GM19023 (cell line): ENCODE results near the gene PGAP2.
"Not testable (repeated sequence)": the region's sequence is repeated elsewhere in the genome, so short reads cannot be mapped to it uniquely, and the experiment has no call there.

Source experiments
- ATAC-seq: cut with Tn5 transposase; IDR thresholded peaks from one replicate; pipeline ENCODE4 v1.9.1; 2021; ENCODE audit warnings: mild to moderate bottlenecking, moderate library complexity; ENCODE audit not compliant: unreplicated experiment

PGAP2 gene

DNA sequence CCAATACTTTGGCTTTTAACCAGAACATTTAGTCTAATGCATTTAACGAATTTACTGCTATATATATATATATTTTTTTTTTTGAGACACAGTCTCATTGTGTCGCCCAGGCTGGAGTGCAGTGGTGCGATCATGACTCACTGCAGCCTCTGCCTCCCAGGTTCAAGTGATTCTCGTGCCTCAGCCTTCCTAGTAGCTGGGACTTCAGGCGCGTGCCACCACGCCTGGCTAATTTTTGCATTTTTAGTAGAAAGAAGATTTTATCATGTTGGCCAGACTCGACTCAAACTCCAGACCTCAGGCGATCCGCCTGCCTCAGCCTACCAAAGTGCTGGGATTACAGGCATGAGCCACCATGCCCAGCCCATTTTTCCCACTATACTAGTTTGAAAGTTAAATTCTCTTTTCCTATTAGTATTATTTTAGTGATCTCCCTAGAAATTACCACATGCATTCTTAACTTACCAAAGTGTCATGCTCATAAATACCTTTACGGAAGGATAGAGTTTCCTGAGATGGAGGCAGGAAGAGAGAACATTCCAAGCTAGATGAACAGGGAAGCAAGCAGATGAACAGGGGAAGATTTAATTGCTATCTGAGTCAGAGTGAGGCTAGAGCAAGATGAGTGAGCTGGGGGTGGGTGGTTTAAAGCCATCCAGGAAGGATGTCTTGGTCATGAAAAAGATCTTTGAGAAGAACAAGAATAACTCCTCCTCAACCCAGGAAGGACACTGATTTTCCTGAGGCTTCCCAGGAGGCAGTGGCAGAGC, 4.4 kb upstream of the PGAP2 start:
- ATAC-seq, result no peak

DNA sequence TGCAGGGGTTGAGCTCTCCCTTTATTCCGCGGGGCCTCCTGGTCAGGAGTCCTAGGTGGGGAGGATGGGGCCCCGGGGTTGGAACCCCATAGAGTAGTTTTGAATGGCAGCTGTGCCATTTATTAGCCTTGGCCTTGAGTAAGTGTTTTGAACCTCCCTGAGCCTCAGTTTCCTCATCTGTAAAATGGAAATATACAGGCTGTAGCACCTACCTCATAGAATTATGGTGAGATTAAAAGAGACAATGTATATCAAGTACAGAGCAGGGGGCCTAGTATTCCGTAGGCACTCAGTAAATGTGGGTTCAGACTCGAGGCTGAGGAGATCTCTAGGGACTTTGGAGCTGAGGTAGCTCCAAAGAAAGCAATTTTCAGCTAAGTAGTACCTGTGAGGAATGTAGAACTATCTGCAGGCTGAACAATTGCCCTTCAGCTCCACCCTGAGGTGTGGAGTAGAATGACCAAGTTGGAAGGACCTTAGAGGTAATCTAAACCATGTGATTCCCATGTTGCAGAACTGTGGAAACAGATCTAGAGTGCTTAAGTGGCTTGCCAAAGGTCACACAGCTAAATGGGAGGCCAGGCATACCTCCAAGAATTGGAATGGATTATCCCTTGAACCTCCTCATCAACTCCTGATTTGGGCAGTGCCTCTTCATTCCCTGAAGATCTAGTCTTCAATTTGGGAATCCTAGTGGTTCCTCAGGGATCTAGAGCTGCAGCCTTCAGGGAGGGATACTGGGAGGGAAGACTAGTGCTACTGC, 682 bp downstream of the PGAP2 start:
- ATAC-seq, result peak; percentile 54

DNA sequence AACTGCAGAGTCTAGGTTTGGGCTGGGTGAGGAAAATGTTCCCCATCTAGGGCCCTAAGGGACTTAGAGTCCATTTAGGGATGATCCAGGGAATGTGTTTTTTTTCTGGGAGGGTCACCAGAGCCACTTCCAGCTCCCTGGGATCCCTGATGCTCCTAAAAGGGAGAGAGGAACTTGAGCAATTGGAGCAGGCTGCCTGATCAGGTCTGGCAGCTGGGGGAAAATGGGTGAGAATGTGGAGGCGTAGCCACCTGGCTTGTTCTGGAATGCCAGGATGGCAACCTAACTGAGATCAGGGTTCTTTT, 1.2 kb downstream of the PGAP2 start:
- ATAC-seq, result no peak

DNA sequence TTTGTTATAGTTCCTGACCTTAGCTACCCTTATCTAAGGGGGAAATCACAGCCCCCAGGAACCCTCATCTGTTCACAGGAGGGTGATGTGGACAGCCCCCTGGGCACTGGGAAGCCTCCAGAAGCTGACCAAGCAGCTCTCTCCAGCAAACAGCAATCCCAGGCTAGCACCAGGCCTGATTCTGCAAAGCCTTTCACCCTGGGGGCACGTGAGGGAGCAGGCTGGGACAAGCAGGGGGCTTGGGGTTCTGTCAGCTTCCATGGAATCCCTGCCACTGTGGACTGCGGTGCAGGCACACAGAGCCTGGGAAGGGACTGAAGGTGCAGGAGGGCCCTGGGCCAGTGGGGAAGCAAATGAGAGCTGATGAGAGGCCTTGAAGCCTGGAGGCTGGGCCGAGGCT, 2.1 kb downstream of the PGAP2 start:
- ATAC-seq, result no peak

DNA sequence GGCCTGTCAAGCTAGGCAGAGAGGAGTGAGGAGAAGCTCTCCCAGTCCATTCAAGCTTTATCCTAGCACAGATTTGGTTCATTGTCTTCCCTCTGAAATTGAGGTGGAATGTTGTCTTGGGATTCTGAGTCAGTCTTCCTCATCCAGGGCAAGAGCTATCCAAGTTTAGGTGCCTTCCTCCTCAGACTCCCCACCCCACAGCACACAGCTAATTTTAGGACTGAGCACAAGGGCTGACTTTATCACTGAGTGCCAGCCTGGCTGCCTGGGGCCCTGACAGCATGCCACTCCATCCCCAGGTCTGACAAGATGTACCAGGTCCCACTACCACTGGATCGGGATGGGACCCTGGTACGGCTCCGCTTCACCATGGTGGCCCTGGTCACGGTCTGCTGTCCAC, 2.6 kb downstream of the PGAP2 start:
- ATAC-seq, result no peak

DNA sequence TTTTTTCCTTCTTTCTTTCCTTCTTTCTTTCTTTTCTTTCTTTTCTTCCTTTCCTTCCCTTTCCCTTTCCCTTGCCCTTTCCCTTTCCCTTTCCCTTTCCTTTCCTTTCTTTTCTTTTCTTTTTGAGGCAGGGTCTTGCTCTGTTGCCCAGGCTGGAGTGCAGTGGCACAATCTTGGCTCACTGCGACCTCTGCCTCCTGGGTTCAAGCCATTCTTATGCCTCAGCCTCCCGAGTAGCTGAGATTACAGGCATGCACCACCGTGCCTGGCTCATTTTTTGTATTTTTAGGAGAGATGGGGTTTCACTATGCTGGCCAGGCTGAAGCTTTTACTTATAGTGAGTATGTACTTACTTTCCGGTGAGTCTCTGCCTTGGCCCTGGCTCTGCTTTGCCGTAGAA, 6.5 kb downstream of the PGAP2 start:
- ATAC-seq, result not testable (repeated sequence)

DNA sequence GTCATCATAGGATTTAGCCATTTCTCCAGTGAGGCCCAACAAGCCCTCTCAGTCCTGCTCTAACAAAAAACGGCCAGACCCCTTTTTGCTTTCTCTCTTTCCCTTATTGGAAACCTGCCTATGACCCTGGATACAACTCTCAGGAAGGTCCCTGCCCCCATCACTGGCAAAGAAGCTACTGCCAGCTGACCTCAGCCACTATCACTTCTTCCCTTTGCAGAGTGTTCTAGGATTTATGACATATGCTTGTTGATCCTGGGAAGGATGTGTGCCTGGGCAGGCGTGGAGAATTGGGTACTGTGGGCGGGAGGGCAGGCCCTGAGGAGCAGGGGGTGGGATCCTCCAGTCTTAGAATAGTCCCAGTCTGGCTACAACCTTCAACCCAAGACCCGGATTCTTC, 7.5 kb downstream of the PGAP2 start:
- no peak for ATAC-seq

DNA sequence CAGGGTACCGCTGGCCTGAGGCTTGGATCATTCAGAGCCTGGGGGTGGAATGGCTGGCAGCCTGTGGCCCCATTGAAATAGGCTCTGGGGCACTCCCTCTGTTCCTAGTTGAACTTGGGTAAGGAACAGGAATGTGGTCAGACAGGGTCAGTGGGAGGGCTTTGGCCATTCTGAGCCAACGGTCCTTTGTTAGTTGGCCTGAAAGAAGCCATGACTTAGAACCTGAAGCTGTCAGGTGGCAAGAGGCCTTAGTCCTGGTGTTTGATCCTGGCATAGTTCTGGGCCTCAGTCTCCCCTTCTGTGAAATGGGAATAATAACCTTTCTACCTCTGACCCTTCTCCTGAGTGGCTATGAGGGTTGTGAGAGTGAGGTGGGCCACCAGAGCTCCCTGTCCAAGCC, 8.3 kb downstream of the PGAP2 start:
- ATAC-seq, result no peak

DNA sequence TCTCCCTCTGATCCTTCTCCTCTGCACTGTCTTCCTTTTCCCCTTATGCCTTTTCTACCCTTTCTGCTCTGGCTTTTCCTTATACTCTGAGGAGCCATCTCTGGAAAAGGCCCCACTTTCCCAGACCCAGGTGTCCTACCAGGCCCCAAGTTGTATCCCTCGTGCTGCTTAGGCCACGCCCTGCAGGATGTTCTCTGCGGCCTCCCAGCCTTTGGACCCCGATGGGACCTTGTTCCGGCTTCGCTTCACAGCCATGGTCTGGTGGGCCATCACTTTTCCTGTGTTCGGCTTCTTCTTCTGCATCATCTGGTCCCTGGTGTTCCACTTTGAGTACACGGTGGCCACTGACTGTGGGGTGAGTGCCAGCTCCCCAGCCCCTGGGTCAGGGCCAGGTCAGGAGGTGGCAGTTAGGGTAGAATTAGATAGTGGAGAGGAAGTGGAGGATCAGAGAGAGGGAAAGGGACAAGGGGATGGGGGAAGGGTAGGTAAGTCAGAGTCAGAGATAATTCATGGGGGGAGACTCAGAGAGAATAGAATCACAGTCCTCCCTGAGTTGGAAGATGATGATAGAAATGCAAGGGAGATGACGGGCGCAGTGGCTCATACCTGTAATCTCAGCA, 8.9 kb downstream of the PGAP2 start:
- no peak for ATAC-seq

DNA sequence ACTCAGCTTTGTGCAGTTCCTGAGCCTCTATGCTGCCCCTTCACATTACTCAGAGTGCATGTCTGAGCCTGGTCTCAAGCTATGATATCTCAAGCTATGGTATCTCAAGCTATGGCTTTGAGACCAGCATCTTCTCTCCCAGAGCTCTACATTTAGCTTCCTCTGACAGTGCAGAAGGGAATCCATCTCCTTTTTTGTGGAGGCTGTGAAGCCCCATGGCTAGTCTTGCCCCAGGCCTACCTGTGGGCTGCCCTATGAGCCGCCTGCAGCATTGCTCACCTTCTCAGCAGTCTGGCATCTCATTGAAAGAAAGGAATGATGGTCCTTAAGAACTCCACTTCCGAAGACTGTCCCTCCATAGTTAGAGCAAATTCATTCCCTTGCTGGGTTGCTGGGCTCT, 12.6 kb downstream of the PGAP2 start:
- no peak for ATAC-seq

DNA sequence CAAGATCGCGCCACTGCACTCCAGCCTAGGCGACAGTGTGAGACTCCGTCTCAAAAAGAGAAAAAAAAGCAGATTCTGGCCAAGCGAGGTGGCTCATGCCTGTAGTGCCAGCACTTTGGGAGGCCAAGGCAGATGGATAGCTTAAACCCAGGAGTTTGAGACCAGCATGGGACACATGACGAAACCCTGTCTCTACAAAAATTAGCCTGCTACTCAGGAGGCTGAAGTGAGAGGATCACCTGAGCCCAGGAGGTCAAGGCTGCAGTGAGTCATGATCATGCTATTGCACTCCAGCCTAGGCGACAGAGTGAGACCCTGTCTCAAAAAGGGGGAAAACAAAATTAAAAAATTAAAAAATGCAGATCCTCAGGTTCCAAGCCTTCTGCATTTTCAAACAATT, 14.0 kb downstream of the PGAP2 start:
- ATAC-seq, result no peak

DNA sequence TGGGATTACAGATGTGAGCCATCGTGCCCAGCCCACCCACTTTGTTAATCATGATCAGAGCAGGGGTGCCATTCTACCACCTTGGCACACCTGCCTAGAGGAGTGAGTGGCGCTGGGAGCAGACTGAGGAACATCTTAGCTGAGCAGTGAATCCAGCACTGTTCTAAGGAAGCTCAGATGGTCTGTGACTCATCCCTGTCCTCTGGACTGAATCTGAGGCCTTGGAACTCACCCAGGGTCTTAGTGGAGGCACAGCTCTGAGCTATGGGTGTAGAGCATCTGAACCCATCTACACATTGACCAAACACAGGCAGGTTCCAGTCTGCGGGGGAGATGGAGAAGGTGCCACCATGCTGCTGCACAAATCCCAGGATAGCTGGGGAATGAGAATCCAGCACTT, 14.9 kb downstream of the PGAP2 start:
- no peak for ATAC-seq

DNA sequence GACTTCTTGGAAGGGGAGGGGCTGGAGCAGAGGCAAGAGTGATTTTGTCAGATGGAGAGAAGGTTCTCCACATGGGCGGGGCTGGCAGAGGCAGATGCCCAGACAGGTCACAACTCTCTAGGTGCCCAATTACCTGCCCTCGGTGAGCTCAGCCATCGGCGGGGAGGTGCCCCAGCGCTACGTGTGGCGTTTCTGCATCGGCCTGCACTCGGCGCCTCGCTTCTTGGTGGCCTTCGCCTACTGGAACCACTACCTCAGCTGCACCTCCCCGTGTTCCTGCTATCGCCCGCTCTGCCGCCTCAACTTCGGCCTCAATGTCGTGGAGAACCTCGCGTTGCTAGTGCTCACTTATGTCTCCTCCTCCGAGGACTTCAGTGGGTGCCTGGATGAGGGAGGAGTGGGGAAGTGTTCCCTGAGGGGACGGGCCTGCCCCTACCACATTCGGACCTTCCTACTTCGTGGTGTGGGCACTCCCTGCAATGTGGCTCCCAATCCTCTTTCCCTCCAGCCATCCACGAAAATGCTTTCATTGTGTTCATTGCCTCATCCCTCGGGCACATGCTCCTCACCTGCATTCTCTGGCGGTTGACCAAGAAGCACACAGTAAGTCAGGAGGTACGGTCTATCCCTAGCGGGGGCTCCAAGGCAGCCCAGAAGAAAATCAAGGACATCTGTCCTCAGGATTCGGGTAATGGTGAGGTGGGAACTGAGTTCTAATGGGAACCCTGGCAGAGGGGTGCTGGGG, 15.6 kb downstream of the PGAP2 start:
- no peak for ATAC-seq

DNA sequence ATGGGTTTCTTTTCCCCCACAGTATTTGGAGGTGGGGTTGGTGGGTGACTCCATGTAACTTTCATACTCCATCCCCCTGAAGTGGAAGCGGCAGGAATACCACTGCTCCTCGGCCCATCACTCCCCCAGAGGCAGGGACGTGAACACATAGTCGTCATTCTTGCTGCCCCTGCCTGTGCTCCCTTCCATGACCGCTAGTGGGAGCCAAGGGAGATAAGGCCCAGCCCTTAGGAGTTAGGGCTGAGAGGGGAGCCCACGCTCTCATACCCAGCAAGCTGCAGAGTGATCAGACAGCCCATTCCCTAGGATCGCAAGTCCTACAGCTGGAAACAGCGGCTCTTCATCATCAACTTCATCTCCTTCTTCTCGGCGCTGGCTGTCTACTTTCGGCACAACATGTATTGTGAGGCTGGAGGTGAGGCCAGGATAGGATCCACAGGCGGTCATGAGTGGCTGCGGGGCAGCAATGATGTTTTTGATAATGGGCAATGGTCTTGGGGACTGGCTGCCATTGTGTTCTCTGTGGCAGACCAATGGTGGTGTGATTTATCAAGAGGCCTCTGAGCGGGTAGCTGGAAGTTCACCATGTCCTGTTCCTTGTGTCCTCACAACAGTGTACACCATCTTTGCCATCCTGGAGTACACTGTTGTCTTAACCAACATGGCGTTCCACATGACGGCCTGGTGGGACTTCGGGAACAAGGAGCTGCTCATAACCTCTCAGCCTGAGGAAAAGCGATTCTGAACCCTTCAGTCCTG, 16.5 kb downstream of the PGAP2 start:
- ATAC-seq, result peak; percentile 69

DNA sequence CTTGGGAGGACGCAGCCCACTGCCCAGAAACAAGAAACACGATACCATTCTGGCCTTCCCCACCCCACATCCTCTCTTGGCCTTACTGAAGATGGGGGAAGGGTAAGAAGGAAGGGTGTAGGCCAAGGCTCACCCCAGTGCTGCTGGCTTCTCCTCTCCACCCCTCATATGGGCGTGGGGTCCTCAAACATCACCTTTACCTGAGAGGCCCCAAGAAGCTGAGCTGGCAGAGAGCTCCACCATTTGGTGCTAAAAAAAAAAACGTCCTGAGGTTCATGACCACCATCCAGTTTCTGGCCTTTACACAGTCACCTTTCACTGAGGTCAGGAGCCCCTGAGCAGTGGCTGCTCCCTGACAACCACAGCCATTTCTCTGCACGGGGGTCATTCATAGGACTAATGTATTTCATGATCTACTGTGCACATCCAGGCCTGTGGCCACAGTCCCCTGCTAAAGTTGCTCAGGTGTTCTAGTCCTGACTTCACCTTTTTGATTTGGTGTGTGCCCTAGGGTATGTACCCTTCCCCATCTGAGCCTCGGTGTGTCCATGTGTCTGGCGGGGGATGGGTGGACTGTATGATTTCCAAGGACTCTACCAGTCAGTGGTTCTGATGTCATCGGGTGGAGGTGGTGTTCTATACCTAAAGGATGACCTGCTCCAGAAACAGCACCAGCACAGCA, 17.3 kb downstream of the PGAP2 start:
- no peak for ATAC-seq

DNA sequence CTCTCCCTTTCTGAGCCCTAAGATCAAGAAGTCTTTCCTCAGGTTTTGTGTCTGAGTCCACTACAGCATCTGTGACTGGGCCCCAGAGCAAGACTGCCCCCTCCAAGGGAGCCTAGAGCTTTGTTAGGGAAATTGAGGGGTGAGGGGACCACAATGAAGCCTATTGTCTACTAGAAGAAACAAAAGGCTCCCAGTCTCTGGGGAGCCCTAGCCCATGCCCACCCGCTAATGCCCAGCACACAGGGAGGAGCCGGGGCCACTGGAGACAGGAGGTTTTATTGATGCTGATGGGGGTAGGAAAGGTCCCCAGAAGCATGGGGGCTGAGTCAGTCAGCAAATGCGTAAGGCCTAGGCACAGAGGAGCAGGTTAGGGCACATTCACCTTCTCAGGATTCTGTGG, 18.4 kb downstream of the PGAP2 start:
- no peak for ATAC-seq

DNA sequence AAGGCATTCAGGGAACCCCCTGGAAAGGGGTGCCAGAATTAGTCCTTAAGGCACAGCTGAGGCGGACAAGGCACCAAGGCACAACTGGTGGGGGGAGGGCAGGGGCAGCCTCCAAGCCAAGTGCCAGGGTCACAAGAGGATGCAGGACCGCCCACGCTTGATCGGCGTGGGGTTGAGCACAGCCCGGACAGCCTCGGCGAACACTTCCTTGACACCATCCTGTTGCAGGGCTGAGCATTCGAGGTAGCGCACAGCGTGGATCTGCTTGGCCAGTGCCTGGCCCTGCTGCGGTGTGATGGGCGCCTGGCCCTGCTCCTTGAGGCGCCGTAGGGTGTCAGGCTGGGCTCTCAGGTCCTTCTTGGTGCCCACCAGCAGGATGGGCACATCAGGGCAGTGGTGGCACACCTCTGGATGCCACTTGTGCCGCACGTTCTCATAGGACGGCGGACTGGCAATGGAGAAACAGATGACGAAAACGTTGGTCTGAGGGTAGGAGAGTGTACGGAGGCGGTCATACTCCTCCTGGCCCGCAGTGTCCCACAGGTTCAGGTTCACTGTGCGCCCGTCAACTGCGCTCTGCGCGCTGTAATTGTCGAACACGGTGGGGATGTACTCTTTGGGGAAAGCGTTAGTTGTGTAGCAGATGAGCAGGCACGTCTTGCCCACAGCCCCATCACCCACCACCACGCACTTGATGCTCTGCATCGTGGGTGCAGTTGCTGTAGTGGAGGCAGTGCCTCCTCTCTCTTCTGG, 19.2 kb downstream of the PGAP2 start:
- ATAC-seq, result no peak

DNA sequence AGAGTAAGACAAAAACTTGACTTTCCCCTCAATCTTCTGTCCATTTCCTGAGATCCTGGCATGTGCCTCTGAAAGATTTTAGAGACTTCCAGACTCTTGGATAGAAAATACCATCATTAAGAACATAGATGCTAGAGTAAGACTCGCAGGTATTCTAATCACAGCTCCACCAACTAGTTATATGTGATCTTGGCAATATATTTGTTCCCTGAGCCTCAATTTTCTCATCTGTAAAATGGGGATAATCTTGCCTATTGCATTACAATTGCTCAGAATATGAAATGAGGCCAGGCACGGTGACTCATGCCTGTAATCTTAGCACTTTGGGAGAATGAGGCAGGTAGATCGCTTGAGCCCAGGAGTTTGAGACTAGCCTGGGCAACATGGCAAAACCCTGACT, 21.7 kb downstream of the PGAP2 start:
- no peak for ATAC-seq

DNA sequence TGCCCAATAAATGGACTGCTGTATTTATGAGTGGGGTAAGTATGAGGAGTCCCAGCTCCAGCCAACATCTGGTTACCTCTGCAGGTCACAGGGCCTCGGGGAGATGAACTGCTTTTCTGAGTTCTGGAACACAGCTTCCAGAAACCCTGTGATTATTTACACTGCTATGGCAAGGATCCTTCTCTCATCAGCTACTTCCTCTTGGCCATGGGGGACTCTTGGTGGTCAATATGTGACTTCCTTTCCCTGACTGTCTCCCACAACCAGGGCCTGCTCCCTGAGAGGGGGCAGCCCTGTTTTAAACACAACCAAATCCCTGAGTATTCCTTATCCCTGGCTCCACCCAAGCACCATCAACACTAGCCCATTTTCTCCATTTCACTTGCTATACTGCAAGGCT, 22.4 kb downstream of the PGAP2 start:
- ATAC-seq, result no peak
